MM.1S (cell line): ENCODE measurements around the gene JAG1.

Experiments used
- DNase-seq: peaks from one replicate; pipeline ENCODE4 v3.0.0-alpha.2; 2015
- H2AFZ ChIP-seq: fragments of 300-600 bp; sonication (generic); 2 replicates; pipeline ENCODE4 v1.6.0; 2016; ENCODE audit warnings: antibody characterized with exemption, low read length
- H3F3A ChIP-seq: fragments of 300-600 bp; sonication (generic); 2 replicates; pipeline ENCODE4 v1.6.1; 2016; ENCODE audit warnings: mild to moderate bottlenecking, antibody characterized with exemption, low read length, moderate library complexity, mixed read lengths; ENCODE audit not compliant: insufficient read depth
- H3K27ac ChIP-seq: fragments of 300-600 bp; sonication (generic); 2 replicates; pipeline ENCODE4 v1.5.1; 2016; ENCODE audit warnings: mild to moderate bottlenecking, low read length
- H3K27me3 ChIP-seq: fragments of 300-600 bp; sonication (generic); replicated peaks from 2 replicates; pipeline ENCODE4 v1.6.0; 2016; ENCODE audit warnings: low read length; ENCODE audit not compliant: insufficient read depth
- H3K36me3 ChIP-seq: fragments of 300-600 bp; sonication (generic); replicated peaks from 2 replicates; pipeline ENCODE4 v1.6.1; 2016; ENCODE audit warnings: mild to moderate bottlenecking, low read length, mixed read lengths; ENCODE audit not compliant: insufficient read depth
- H3K4me1 ChIP-seq: fragments of 300-600 bp; sonication (generic); 2 replicates; pipeline ENCODE4 v1.6.1; 2016; ENCODE audit warnings: low read length, mixed read lengths
- H3K4me2 ChIP-seq: fragments of 300-600 bp; sonication (generic); 2 replicates; pipeline ENCODE4 v1.6.0; 2016; ENCODE audit warnings: low read depth, low read length
- H3K4me3 ChIP-seq: fragments of 300-600 bp; sonication (generic); 2 replicates; pipeline ENCODE4 v1.5.1; 2016; ENCODE audit warnings: low read length, mixed read lengths
- H3K79me2 ChIP-seq: fragments of 300-600 bp; sonication (generic); 2 replicates; pipeline ENCODE4 v1.6.1; 2016; ENCODE audit warnings: mixed run types, low read length, mixed read lengths
- H3K9ac ChIP-seq: fragments of 300-600 bp; sonication (generic); 2 replicates; pipeline ENCODE4 v1.6.1; 2016; ENCODE audit warnings: low read length, mixed read lengths
- H3K9me2 ChIP-seq: fragments of 300-600 bp; sonication (generic); replicated peaks from 2 replicates; pipeline ENCODE4 v1.6.1; 2016; ENCODE audit warnings: mild to moderate bottlenecking, low read length, mixed read lengths; ENCODE audit not compliant: insufficient read depth
- H3K9me3 ChIP-seq: fragments of 300-600 bp; sonication (generic); replicated peaks from 2 replicates; pipeline ENCODE4 v1.6.1; 2016; ENCODE audit warnings: mild to moderate bottlenecking, low read length, mixed read lengths; ENCODE audit not compliant: insufficient read depth
- H4K20me1 ChIP-seq: fragments of 300-600 bp; sonication (generic); 2 replicates; pipeline ENCODE4 v1.6.1; 2016; ENCODE audit warnings: mild to moderate bottlenecking, low read length, moderate library complexity, mixed read lengths; ENCODE audit not compliant: insufficient read depth
- EZH2 ChIP-seq: fragments of 300-600 bp; sonication (generic); optimal IDR thresholded peaks from 2 replicates; pipeline ENCODE3; 2017; ENCODE audit warnings: low read depth, mild to moderate bottlenecking, antibody characterized with exemption, low read length, mixed read lengths
- EZH2phosphoT487 ChIP-seq: fragments of 300-600 bp; sonication (generic); IDR thresholded peaks from 2 replicates; pipeline ENCODE4 v1.6.1; 2018; ENCODE audit warnings: antibody characterized with exemption, low read length
- TF ChIP-seq, protein P1 (sequence below): fragments of 300-600 bp; sonication (generic); IDR thresholded peaks from 2 replicates; pipeline ENCODE4 v1.5.1; 2016; ENCODE audit warnings: antibody characterized with exemption, low read length, mixed read lengths

Gene JAG1

DNA sequence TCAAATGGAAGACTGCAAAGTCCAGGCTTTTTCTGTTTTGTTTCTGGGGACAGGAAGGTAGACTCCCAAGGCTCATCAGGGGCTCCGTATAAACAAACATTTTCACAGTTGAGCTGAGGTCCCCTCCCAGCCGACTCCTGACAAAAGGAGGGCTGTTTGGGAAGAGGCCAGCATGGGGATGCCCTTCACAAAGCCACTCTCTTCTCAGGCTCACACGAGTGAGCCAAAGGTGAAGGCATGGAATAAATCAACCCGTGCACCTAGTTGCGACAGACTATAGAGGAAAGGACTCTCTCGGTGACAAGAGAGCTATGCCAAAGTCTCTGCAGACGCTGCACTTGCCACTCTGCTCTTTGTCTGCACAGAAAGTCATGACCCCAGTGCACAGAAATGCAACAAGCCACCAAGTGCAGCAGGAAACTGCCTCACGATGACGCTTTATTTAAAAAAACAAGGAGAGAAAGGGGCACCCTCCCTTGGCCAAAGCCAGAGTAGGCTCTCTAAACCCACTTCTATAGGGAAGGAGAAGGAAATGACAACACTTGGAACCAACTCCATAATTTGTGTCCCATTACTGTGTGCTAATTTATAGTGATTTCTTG is 21.0 kb downstream of the JAG1 start:
- no peak overlapping the region for H3K9ac ChIP-seq

DNA sequence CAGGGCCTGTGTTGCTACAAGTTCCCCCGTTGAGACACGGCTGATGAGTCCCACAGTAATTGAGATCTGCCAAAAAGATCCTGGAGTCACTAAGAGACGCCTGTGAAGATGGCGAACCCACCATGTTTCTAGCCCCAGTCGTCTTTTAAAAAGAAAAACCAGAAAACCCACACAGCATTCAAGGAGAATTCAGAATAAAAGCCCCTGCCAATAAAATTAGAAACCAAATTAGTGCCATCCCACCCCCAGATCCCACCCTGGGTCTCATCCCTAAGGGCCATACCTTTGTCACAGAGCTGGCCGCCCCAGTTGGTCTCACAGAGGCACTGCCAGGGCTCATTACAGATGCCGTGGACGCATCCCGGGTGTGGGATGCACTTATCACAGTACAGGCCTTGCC is 21.6 kb downstream of the JAG1 start:
- Histone ChIP-seq H3K4me2 (no peak overlapping the region), H3K9ac (no peak overlapping the region), H3K9me3 (no peaks in the 10 kb centered on the region), H3K27me3 (no peaks in the 10 kb centered on the region), H3K36me3 (peaks cover 3% of the 10 kb centered on the region), H3F3A (no peaks in the 10 kb centered on the region), H4K20me1 (no peaks in the 10 kb centered on the region), H3K9me2 (no peaks in the 10 kb centered on the region), H3K79me2 (no peaks in the 10 kb centered on the region), H2AFZ (no peak overlapping the region), H3K4me1 (no peaks in the 10 kb centered on the region), H3K4me3 (no peak overlapping the region), H3K27ac (no peak overlapping the region)
- DNase-seq = no peak
- TF ChIP-seq EZH2phosphoT487 (no peak), EZH2 (no peak)
- TF ChIP-seq, protein P1, sequence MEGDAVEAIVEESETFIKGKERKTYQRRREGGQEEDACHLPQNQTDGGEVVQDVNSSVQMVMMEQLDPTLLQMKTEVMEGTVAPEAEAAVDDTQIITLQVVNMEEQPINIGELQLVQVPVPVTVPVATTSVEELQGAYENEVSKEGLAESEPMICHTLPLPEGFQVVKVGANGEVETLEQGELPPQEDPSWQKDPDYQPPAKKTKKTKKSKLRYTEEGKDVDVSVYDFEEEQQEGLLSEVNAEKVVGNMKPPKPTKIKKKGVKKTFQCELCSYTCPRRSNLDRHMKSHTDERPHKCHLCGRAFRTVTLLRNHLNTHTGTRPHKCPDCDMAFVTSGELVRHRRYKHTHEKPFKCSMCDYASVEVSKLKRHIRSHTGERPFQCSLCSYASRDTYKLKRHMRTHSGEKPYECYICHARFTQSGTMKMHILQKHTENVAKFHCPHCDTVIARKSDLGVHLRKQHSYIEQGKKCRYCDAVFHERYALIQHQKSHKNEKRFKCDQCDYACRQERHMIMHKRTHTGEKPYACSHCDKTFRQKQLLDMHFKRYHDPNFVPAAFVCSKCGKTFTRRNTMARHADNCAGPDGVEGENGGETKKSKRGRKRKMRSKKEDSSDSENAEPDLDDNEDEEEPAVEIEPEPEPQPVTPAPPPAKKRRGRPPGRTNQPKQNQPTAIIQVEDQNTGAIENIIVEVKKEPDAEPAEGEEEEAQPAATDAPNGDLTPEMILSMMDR = no peak

More for the DNA sequence above, 21.0 kb downstream of the JAG1 start:
- H3K9me2 ChIP-seq = no peaks in the 10 kb centered on the region
- H3K4me1 ChIP-seq = no peaks in the 10 kb centered on the region
- H3K36me3 ChIP-seq = peaks cover 3% of the 10 kb centered on the region
- H3K27ac ChIP-seq = no peak overlapping the region
- TF ChIP-seq, protein P1 = no peak
- TF ChIP-seq EZH2 = no peak
- no peak for TF ChIP-seq EZH2phosphoT487
- no peak overlapping the region for H3K4me2 ChIP-seq
- no peak overlapping the region for H2AFZ ChIP-seq
- H3K27me3 ChIP-seq = no peaks in the 10 kb centered on the region
- H3K79me2 ChIP-seq = no peaks in the 10 kb centered on the region
- no peaks in the 10 kb centered on the region for H3F3A ChIP-seq
- no peak for DNase-seq
- no peak overlapping the region for H3K4me3 ChIP-seq
- H3K9me3 ChIP-seq = no peaks in the 10 kb centered on the region
- H4K20me1 ChIP-seq = no peaks in the 10 kb centered on the region

DNA sequence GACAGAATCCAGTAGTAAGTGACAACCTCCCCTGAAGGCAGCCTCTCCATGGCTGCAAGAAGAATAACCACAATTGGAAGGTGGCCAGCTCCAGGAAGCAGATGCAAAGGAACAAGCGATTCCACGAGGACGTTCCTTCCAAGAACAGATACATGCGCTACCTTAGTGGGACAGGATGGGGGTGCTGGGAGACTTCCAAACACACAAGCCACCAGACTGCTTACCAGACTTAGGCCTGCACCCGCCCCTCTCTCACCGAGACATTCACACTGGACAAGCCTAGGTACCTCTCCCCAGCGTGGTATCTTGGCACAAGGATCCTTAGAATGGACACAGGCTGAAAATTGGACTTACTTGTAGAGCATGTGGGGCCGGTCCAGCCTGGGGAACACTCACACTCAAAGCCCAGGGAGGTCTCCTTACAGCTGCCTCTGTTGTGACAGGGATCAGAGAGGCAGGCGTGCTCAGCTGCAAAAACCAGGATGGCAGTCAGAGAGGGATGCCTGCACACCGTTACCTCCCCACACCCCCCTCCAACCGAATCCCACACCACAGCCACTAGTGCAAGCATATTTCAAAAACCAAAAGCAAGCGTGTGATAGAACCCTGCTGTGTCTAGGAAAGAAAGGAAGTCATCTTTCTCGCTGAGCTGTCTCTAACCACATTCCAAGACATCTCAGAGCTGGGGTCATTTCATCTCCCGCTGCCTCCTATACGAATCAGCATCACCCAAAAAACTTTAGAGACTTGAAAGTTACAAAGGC is 22.4 kb downstream of the JAG1 start:
- Histone ChIP-seq H3K4me2 (no peak overlapping the region), H4K20me1 (no peaks in the 10 kb centered on the region), H3F3A (no peaks in the 10 kb centered on the region), H3K4me3 (no peak overlapping the region), H3K9ac (no peak overlapping the region), H3K4me1 (no peaks in the 10 kb centered on the region), H3K27me3 (no peaks in the 10 kb centered on the region), H3K9me3 (no peaks in the 10 kb centered on the region), H3K9me2 (no peaks in the 10 kb centered on the region), H3K36me3 (peaks cover 3% of the 10 kb centered on the region), H2AFZ (no peak overlapping the region), H3K79me2 (no peaks in the 10 kb centered on the region), H3K27ac (no peak overlapping the region)
- no peak for DNase-seq
- TF ChIP-seq, protein P1 = no peak
- TF ChIP-seq EZH2phosphoT487 (no peak), EZH2 (no peak)
